ENCODE results near the gene ZFP91.

The ZFP91 gene

GRCh38 chr11:58625826-58626460, 47.1 kb downstream of the ZFP91 start:
- DNase-seq (ENCODE audit: low read depth) = no peak
- TF ChIP-seq, protein P1, sequence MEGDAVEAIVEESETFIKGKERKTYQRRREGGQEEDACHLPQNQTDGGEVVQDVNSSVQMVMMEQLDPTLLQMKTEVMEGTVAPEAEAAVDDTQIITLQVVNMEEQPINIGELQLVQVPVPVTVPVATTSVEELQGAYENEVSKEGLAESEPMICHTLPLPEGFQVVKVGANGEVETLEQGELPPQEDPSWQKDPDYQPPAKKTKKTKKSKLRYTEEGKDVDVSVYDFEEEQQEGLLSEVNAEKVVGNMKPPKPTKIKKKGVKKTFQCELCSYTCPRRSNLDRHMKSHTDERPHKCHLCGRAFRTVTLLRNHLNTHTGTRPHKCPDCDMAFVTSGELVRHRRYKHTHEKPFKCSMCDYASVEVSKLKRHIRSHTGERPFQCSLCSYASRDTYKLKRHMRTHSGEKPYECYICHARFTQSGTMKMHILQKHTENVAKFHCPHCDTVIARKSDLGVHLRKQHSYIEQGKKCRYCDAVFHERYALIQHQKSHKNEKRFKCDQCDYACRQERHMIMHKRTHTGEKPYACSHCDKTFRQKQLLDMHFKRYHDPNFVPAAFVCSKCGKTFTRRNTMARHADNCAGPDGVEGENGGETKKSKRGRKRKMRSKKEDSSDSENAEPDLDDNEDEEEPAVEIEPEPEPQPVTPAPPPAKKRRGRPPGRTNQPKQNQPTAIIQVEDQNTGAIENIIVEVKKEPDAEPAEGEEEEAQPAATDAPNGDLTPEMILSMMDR (IDR thresholded peaks at IDR 0.05; ENCODE audit: insufficient read depth, low read depth, low read length, missing control alignments) = no peak
- H3K4me3 ChIP-seq (ENCODE audit: low read depth, low read length) = no peak overlapping the region

DNA sequence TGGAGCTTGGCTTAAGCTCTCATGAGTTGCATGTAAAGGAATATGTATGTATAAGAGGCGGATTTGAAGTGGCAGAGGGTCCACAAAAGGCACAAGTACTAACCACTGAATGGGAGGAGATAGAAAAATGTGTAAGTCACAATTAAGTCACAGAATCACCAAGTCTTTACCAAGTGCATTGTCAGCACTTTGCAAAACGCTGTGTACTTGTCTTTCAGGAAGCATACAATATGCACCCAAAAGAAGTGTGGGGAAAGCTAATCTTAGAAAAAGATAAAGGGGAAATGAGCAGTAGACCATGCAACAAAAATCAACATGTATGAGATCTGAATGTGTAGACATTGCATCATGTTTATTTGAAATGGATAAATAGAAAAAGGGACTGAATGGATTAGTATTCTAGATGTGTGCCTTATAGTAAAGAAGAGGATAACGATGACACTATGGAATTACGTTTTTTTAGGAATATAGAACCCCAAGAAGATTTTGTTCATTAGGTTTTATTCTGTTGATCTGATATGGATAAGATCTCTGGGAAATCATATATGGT, 48.1 kb downstream of the ZFP91 start:
- no peak for DNase-seq (ENCODE audit: low read depth)
- H3K4me3 ChIP-seq (ENCODE audit: low read depth, low read length) = no peak overlapping the region
- TF ChIP-seq, protein P1 (IDR thresholded peaks at IDR 0.05; ENCODE audit: insufficient read depth, low read depth, low read length, missing control alignments) = no peak

- no peak for DNase-seq (ENCODE audit: low read depth)
These were observed 49.6 kb downstream of the ZFP91 start for GRCh38 chr11:58628446-58628845.

DNA sequence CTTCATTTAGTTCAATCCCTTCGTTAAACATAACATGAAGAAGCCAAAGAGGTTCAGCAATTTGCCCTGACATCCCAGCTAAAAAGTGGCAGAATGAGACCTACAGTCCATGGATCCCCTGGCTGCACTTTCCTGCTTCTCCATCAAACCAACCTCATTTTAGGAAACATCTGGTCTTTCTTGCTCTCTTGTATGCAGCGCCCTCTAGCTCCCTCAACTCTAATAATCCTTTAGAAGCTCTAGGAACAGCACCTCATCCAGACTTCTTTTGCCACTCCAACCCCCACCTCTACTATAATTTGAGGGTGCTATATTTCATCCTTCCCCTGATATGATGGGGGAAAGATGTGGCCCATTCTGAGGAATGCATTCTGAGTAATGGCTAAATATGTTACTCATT, 51.0 kb downstream of the ZFP91 start:
- H3K4me3 ChIP-seq (ENCODE audit: low read depth, low read length) = no peak overlapping the region
- TF ChIP-seq, protein P1 (IDR thresholded peaks at IDR 0.05; ENCODE audit: insufficient read depth, low read depth, low read length, missing control alignments) = peak; percentile 62
- peak; percentile 51 for DNase-seq (ENCODE audit: low read depth)

More at GRCh38 chr11:58628446-58628845, 49.6 kb downstream of the ZFP91 start:
- H3K4me3 ChIP-seq (ENCODE audit: low read depth, low read length) = no peak overlapping the region
- TF ChIP-seq, protein P1 (IDR thresholded peaks at IDR 0.05; ENCODE audit: insufficient read depth, low read depth, low read length, missing control alignments) = no peak

GRCh38 chr11:58631378-58631777, 52.5 kb downstream of the ZFP91 start:
- DNase-seq (ENCODE audit: low read depth) = no peak
- TF ChIP-seq, protein P1 (IDR thresholded peaks at IDR 0.05; ENCODE audit: insufficient read depth, low read depth, low read length, missing control alignments) = no peak
- H3K4me3 ChIP-seq (ENCODE audit: low read depth, low read length) = no peak overlapping the region

DNA sequence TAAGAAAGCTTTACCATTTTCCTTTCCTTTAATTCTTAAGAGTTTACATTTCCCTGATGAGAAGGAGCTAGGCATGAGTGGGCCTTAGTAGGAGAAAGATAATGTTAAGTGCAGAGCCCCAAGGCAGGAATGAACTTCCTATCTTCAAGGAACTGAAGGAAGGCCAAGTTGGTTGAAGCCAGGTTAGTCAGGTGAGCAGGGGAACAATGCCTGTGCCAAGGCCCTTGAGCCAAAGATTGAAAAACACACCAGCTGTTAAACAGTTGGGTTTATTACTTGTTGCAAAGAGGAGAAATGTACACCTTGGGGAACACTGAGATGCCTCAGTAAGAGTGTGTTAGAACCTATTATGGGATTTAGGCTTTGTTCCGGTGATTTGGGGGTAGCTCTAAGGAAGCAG, 53.6 kb downstream of the ZFP91 start:
- TF ChIP-seq, protein P1 (IDR thresholded peaks at IDR 0.05; ENCODE audit: insufficient read depth, low read depth, low read length, missing control alignments) = no peak
- DNase-seq (ENCODE audit: low read depth) = no peak
- H3K4me3 ChIP-seq (ENCODE audit: low read depth, low read length) = no peak overlapping the region

DNA sequence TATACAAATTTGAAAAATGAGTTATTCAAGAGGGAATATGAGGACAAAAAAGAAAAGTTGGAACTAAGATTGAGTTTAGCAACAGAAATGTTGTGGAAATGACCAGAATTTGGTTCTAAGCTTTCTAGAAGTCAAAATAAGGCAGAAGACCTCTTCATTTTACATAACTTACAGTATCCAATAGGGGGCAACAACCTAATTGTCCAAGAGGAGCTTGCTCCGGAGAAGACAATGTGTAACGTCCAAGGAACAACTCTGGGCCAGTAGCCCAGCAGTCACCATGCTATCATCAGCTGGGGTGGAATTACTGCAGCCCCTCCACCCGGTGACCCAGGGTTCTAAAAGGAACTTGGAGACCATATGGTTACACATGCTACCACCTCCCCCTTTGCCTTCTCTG, 57.7 kb downstream of the ZFP91 start:
- TF ChIP-seq, protein P1 (IDR thresholded peaks at IDR 0.05; ENCODE audit: insufficient read depth, low read depth, low read length, missing control alignments) = no peak
- H3K4me3 ChIP-seq (ENCODE audit: low read depth, low read length) = no peak overlapping the region
- no peak for DNase-seq (ENCODE audit: low read depth)
